Fibroblast of skin of abdomen (primary cell): ENCODE data around the gene RFX7. TPM values are rescaled to one million over a fixed set of nuclear protein-coding genes. Genes with fewer than 3 reads are reported as not detected.
"Not testable (repeated sequence)": the region's sequence is repeated elsewhere in the genome, so short reads cannot be mapped to it uniquely, and the experiment has no call there.

Experiments
- DNase-seq: peaks from one replicate; pipeline ENCODE4 v3.0.0-alpha.2; 2013
- polyA plus RNA-seq, 2 experiments: library from polyadenylated mRNA; unstranded; fragments of 120-200 nt; gene quantifications; one replicate each; pipeline ENCODE4 v1.2.1, GENCODE V29; 2013; ENCODE audit not compliant: insufficient read length in 2 of 2

Gene RFX7
- polyA plus RNA-seq (2013, experiment 1 of 2; ENCODE audit: insufficient read length): 10.9 TPM
- polyA plus RNA-seq (2013, experiment 2 of 2; ENCODE audit: insufficient read length): 10.8 TPM

- peak; percentile 82 for DNase-seq
Observed at GRCh38 chr15:56243163-56244037, at the start of gene RFX7. Gene RFX7 (minus strand): TSS chr15:56243879. CDS start chr15:56243285, 594 bp downstream.

GRCh38 chr15:56292546-56293316, 49.1 kb upstream of the RFX7 start:
- no peak for DNase-seq

GRCh38 chr15:56291741-56292140, 48.1 kb upstream of the RFX7 start:
- no peak for DNase-seq

GRCh38 chr15:56286213-56286612, 42.5 kb upstream of the RFX7 start:
- DNase-seq: no peak

- no peak for DNase-seq
Observed at GRCh38 chr15:56281145-56281544, 37.5 kb upstream of the RFX7 start.

GRCh38 chr15:56273724-56274123, 30.0 kb upstream of the RFX7 start:
- DNase-seq: no peak

- DNase-seq: peak; percentile 3
Observed at GRCh38 chr15:56272454-56272853, 28.8 kb upstream of the RFX7 start.

GRCh38 chr15:56266465-56266864, 22.8 kb upstream of the RFX7 start:
- not testable (repeated sequence) for DNase-seq

GRCh38 chr15:56261854-56262509, 18.3 kb upstream of the RFX7 start:
- no peak for DNase-seq

GRCh38 chr15:56257306-56257705, 13.6 kb upstream of the RFX7 start:
- not testable (repeated sequence) for DNase-seq

- no peak for DNase-seq
Observed at GRCh38 chr15:56254265-56254664, 10.6 kb upstream of the RFX7 start.

GRCh38 chr15:56252386-56252785, 8.7 kb upstream of the RFX7 start:
- DNase-seq: no peak

GRCh38 chr15:56251315-56252095, 7.8 kb upstream of the RFX7 start:
- DNase-seq: no peak

- DNase-seq: no peak
Observed at GRCh38 chr15:56250626-56251025, 6.9 kb upstream of the RFX7 start.

GRCh38 chr15:56249092-56249491, 5.4 kb upstream of the RFX7 start:
- peak; percentile 44 for DNase-seq

- DNase-seq: no peak
Observed at GRCh38 chr15:56248311-56248992, 4.8 kb upstream of the RFX7 start.

GRCh38 chr15:56247266-56247665, 3.6 kb upstream of the RFX7 start:
- no peak for DNase-seq

- peak; percentile 88 for DNase-seq
Observed at GRCh38 chr15:56245871-56246814, 2.5 kb upstream of the RFX7 start.

- no peak for DNase-seq
Observed at GRCh38 chr15:56244811-56245576, 1.3 kb upstream of the RFX7 start.
